C4-2B (cell line): ENCODE measurements around the gene KIAA0586.

Experiments
- ZFX ChIP-seq: fragments of 450-650 bp; IDR thresholded peaks from 2 replicates; pipeline ENCODE4 v1.6.1; 2017
- TF ChIP-seq, protein P1 (sequence below): fragments of 450-650 bp; conservative IDR thresholded peaks from 2 replicates; pipeline ENCODE4 v1.5.1; 2017; ENCODE audit warnings: mild to moderate bottlenecking

DNA sequence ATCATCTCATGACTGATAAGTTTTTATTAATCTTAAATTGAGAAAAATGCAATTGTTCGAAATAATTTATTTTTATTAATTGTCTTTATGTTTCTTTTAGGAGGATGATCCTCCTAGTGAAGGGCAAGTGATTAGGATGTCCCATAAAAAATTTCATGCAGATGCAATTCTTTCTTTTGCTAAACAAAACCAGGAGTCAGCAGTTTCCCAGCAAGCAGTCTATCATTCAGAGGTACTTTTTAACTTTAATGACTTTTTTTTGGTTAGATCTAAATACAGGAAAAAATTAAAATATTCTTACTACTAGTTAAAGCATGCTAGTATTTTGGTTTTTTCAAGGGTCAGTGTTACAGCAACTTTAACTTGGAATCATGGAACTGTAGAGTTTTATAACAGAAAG is 64.5 kb downstream of the KIAA0586 start:
- TF ChIP-seq, protein P1, sequence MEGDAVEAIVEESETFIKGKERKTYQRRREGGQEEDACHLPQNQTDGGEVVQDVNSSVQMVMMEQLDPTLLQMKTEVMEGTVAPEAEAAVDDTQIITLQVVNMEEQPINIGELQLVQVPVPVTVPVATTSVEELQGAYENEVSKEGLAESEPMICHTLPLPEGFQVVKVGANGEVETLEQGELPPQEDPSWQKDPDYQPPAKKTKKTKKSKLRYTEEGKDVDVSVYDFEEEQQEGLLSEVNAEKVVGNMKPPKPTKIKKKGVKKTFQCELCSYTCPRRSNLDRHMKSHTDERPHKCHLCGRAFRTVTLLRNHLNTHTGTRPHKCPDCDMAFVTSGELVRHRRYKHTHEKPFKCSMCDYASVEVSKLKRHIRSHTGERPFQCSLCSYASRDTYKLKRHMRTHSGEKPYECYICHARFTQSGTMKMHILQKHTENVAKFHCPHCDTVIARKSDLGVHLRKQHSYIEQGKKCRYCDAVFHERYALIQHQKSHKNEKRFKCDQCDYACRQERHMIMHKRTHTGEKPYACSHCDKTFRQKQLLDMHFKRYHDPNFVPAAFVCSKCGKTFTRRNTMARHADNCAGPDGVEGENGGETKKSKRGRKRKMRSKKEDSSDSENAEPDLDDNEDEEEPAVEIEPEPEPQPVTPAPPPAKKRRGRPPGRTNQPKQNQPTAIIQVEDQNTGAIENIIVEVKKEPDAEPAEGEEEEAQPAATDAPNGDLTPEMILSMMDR: no peak
- no peak for TF ChIP-seq ZFX
